GM21619 (cell line): ENCODE data around the gene DST.
A peak's percentile ranks its signal among the peaks of the same experiment; 100 is the strongest.

Source experiments
- ATAC-seq: cut with Tn5 transposase; IDR thresholded peaks from one replicate; pipeline ENCODE4 v1.9.1; 2021; ENCODE audit not compliant: unreplicated experiment

The DST gene

DNA sequence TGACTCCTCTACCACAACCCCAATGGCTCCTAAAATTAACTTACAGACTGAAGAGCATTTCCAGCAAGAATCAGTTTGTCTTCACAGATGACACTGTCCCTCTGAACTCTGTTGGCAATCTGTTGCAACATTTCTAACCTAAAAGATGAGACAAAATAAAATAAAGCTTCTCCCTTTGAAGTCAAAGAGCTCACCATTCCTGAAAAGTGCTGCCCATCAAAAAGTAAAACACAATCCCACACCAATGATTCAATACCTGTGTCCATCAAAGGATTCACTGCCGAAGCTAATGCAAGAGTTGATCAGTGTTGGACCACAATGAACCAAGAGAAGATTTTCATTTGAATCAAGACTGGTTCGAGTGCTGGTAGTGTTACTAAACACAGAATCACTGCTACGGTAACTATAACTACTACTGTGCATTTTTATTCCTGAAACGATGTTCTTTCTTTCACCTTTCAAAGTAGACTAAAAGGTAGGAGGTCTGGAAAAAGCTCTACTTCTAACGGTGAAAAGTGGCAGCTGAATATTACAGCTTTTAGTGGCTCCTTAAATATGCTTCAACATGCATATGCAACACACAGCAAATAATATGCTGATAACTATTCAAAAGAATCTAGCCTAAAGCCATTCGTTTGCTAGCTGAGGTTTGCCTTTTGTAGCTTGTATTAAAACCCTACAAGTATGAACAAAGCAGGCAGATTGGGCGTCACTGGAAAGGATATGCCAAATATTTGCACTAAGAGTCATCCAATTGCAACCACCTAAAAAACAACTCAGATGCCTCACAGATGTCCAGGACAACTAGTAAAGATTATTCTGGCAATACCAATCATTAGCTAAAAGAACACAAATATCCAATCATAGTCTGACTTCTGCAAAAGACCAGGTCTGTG lies at the start of gene DST:
Gene DST (minus strand): TSS at position 524 of the 896 bp plus-strand sequence.
- ATAC-seq: no peak

DNA sequence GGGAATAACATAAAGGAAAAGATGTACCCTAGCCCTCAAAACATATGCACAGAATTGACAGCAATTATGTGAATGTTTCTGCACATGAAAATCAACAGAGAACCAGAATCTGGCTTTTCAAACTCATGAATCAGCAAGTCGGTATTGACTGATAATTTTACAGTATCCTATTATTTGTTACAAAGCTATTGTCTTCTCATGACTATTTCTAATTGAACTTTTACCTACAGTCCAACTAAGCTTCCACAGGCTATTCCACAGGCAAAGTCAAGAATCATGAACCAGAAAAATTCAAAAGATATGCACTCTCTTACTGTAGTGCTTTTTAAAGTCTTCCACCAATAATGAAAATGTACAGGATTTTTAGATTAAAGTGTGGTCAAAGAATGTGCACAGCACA lies 49.1 kb upstream of the DST start:
- no peak for ATAC-seq

DNA sequence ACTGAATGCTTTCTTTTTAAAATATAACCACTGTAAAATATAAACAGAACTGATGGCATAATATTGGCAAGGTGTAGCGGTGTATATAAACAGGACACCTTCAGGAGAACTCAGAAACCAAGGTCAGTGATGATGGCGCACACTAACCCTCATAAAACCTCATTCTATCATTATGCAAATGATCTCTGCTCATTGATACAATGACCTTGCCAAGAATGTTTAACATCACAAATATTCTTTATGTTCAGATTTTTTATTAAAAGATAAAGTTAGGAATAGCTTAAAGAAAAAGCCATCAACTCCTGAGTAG lies 48.6 kb upstream of the DST start:
- ATAC-seq: no peak

DNA sequence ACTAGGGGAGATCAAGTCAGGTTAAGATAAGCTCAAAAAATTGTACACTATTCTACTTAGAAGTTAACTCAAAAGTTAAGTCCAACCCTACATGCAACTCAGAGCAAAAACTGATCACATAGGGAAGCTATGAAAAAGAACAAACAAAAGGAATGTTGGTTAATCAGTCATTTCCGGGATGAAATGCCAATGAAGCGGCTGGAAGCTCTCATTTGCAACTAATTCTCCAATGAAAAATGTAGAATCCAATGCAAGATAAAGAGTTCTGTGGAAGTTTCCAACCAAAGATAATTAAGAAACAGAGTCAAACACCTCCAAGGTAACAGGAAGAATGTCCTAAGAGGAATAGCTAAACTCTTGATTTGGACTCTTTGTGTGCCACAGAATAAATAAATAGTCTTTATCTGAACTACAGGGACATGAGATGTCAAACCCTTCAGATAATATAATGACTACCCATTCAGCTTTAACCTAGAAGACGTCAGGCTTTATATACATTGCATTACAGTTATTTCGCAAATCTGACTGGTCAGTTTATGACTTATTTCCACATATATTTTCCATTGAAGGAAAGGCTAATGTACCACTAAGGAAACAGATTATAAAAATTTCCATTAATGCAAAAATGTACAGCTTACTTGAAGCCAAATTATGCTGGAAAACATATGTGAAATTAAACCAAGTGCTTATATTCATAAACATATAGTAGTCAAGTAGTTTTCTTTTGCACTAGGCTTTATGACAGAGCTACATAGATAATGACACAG lies 48.0 kb upstream of the DST start:
- ATAC-seq: no peak

DNA sequence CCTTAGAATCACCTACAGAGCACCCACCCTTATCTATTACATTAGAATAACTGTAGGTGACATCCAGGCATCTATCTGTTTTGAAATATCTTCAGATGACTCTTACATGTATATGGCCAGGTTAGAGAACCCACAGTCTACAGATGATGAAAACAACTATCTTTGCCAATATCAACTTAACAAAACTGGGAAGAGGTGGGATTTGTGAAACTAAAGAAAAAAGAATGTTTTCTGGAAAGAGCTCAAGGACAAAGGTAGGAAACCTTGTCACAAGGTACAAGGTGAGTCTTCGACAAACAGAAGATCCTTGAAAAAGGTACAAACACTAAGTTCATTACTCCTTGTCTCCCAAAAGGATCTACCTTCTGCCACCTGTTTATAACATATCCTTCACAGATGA lies 47.0 kb upstream of the DST start:
- no peak for ATAC-seq

DNA sequence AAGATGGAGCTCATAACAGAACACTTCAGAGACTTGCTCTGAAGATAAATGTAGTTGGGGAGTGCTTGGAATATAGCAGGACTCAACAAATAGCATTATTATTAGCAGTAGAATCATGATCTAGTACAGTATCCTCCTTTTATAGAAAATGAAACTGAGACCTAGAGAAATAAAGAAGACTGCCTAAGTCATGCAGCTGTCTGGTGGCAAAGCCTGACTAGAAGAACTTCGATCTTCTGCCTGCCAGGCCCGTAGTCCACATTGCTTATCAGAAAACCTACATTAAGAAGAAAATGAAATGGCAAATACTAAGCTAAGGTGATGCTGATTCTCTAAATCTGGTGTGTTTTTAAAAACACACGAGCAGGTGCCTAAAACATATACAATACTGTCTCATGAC lies 46.4 kb upstream of the DST start:
- ATAC-seq: peak; percentile 87

DNA sequence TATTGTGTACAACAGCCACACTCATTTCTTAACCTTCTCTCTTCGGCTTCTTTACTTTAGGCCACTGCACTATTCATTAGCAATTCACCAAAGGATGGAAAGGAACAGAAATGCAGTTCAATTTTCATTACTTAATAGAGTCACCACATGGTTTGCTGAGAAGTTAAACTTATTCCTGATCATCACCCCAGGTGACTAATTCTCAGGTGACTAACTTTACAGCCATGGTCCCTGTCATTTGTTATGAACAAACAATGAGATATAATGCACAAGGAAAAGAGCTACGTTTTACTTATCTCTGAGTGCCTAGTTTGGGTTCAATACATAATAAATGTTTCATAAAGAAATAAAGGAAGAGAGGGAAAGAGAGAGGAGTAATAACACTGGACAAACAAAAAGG lies 45.8 kb upstream of the DST start:
- ATAC-seq: no peak

DNA sequence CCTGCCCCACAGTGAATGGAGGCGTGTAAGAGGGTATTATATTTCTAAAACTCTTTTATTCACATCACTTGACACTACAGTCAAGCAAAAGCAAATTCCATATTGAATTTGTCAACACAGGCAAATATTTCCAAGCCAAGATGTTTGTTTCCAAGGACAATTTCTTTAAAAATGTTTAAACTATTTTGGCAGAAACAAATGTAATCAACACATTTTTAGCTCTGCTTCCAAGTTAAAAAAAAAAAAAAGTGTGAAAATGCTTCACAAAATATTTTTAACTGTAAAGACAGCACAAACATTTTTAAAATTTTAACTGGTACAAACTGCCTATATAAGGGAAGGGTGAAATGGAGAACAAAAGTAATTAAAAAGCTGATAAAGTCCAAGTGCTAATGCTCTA lies 44.9 kb upstream of the DST start:
- no peak for ATAC-seq

DNA sequence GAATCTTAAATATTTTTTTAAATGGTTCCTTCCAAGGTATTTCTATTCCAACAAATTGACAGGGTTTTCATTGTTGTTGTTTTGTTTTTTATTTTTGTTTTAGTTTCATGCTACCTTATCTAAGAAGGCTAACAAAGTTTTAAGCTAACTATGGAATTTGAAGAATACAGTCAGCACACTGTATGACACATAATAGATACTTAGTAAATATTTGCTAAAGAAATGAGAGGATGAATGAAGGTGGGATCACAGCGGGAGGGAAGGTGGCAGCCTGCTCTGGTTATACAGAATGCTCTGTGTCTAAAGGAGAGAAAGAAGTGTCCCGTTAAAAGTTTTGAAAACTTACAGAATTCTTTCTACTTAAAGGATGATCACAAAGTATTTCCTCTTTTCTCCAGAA lies 43.7 kb upstream of the DST start:
- ATAC-seq: no peak

DNA sequence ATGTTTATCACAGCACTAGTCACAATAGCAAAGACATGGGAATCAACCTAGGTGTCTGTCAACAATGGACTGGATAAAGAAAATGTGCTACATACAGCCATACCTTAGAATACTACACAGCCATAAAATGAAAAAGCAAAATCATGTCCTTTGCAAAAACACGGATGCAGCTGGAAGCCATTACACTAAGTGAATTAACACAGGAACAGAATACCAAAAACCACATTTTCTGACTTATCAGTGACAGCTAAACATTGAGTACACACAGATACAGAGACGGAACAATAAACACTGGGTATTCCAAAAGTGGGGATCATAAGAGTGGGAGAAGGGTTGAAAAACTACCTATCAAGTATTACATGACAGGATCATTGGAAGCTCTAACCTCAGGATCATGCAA lies 43.3 kb upstream of the DST start:
- ATAC-seq: no peak

DNA sequence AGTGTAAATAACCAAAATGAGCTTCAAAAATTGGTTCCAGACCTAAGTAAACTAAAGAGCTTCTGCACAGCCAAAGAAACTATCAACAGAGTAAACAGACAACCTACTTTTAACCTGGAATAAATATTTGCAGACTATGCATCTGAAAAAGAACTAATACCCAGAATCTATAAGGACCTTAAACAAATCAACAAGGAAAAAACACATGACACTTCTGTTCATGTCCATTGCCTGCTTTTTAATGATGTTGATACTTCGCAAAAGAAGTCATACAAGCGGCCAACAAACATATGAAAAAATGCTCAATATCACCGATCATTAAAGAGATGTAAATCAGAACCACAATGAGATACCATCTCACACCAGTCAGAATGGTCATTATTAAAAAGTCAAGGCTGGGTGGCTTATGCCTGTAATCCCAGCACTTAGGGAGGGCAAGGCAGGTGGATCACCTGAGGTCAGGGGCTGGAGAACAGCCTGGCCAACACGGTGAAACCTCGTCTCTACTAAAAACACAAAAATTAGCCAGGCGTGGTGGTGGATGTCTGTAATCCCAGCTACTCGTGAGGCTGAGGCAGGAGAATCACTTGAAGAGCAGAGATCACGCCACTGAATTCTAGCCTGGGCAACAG lies 42.5 kb upstream of the DST start:
- ATAC-seq: no peak

DNA sequence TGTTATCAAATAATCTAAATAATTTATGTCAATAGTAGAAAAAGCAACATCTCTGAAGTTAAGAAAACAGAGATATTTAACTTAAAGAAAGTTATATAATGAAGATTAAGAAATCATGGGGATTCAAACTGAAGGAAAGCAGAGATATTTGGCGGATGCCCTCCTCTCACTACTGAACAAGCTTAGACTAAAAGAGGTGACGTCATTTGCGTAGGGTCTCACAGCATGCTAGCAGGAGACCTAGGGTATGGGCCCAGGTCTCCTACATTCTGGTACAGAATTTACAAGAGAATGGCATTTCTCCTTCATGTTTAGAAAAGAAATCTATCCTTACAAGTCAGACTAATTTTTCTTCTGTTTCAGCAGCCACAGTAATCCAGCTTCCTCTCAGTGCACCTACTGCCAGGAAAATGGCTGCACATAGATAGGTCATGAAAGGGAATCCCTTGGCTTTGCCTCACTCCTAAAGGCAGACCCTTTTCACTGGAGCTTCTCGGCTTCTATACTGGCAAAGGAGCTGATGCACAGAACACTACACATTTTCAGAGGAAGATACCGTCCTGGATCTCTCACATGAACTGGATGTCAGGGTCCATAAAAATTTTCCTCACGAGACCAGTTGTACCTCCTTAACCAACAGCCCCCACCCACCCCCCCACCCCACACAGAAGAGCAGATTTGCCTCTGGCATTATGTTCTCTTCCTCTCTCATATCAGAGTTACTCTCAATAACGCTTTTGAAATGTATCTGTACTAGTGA lies 41.8 kb upstream of the DST start:
- no peak for ATAC-seq

DNA sequence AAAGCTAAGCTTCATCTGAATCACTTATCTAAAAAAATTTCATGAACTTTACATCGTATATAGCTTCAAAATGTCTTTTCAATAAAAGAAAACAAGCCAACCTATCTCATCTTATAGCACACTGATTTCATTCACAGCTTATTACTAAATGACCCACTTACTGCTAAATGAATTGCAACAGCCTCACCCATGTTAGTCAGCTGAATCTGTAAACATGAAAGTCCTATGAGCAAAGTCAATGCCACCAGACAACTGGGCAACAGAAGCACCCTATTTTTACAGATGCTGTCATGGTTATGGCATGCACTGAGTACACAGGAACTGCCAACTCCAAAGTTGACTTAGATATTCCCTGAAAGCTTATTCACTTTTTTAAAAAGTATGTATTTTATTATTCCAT lies 41.2 kb upstream of the DST start:
- no peak for ATAC-seq

DNA sequence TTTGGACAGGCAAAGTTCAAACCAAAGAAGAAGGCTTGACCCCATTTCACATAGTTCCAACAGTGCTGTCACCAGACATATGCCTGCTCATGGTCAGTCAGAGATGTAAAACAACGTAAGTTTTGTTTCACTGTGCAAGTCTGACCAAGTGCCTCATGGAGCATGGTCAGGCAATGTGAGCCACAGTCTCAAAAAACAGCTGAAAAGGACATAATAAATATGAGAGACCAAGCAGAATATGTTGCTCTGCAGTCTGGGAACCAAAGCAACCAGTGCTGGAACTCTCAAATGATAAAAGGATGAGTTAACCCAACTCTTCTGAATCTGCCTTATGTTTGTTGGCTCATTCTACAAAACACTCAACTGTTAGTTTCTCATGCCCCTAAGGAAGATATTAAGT lies 39.9 kb upstream of the DST start:
- no peak for ATAC-seq

DNA sequence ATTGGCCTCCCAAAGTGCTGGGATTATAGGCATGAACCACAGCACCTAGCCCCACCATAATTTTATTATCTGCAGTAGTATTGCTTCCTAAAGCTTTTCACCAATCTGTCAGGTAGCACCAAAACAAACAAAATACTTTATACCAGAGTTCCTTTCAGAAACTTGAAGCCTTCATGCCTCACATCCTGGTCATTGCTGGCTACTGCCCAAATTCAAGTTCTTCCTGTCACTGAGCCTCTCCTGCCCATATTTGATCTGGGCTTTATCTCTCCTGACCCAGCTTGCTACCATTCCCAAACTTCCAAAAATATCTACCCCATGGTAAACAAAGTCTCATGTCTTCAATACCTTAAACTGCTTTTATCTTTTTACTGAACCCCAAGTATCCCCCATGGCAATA lies 34.9 kb upstream of the DST start:
- no peak for ATAC-seq

DNA sequence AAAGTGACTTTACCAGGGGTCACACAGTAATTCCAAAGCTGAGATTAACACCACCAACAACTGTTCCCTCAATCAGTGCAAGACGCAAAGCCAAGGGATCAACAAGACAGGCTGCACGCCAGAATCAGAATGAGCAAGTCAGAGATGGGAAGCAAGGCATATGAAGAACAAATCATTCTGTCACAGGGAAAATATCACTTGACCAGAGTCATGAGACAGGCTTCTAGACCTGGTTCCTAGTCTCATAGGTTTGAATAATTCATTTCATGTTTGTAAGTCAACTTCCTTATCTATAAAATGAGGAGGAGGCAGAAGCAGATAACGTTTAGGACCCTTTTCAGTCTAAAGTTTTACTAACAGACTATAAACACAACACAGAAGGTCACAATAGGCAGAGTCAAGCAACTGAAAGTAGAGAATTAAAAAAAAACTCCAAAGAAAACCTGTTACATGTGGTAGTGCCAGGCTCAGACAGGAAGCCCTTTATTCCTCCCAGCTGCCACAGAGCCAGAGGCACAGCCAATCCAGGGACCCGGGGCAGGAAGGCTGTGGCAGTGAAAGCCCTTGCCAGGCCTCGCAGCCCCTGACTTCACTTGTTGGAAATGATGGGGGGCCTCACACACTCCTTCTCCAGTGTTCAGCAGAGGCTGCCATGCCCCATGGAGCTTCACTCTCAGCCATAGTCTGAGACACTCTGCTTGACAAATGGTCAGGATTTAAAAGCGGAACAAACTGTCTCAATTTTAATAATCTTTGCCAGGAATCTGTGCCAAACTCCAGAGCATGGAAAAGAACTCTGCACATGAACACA lies 29.2 kb upstream of the DST start:
- no peak for ATAC-seq

DNA sequence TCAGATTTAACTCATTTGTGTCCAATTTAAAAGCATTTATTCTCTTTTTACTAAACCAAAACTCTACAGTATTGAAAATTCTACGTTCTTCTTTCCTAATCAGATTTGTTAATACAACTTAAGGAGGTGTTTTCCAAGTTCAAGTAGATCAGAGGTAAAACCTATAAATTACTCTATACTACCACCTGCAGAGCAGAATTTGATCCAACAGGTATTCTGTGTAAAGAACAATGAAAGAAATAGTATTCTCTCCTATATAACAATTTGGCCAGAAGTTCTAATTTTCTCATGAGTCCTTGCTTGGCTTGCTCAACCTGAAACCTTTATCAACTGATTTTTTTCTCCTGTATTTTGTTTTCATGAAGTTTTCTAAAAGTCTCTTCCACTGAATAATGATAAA lies 28.5 kb upstream of the DST start:
- ATAC-seq: no peak

DNA sequence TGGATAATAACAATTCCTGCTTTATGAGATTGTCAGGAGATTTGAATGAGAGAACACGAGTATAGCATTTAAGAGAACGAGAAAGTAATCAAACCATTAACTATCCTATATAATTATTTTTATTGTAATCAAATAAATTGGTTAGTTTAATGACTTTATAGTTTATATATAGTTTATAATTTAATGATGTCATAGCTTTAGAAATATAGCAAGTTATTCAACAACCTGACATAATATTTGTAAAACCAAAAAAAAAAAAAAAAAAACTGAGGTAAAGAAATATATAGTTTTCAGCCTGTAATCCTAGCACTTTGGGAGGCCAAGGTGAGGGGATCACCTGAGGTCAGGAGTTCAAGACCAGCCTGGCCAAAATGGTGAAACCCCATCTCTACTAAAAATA lies 26.4 kb upstream of the DST start:
- no peak for ATAC-seq

DNA sequence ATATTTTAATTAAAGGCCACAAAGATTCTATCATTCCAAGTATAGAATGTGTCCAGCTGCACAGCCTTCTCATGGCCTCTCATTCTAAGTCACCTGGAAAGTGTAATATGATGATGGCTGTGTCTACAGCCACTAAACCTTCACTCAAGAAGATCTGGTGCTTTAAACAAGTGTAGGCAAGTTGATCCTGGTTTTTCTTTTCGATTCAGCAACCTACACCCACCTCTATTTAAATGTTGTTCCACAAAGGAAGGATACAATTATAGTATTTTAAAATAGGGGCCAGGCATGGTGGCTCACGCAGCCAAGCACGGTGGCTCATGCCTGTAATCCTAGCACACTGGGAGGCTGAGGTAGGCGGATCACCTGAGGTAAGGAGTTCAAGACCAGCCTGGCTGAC lies 25.5 kb upstream of the DST start:
- no peak for ATAC-seq

DNA sequence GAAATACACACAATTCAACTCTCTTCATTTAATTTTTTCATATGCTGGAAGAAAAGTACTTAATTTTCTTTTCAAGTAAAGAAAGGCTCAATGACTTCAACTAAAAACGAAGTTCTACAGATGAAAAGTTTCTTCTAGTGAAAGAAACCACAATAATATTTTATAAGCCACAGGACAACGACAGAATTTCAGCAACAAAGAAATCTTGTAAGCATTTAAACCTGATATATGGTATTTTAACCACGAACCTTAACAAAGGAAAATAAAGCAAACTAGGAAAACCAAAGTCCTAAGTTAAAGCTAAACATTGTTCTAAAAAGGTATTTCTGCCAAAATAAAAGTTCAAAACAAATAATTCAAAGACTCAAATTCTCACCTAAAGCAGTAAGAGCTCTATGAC lies 24.6 kb upstream of the DST start:
- no peak for ATAC-seq

DNA sequence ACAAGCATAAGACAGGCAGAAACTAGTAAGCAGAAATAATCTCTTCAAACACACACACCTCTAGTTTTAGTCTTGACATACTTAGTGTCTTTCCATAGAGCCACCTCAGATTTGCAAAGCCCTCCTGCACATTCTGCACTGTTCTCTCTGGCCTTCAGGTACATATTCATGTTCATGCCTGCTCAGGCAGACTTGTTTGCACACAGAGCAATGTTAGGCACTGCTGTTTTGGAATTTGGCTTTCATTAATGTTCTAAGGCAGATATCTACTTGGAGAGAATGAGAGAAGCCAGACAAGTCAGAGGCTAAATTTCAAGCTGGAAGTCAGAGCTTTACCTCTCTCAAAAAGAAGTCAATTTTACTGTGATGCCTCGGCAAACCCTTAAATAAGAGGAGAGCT lies 21.3 kb upstream of the DST start:
- no peak for ATAC-seq
